Upper lobe of left lung (tissue), 6 donors: ENCODE measurements around the gene OR9A2. TPM values are rescaled to one million over a fixed set of nuclear protein-coding genes. Genes with fewer than 3 reads are reported as not detected.
A peak's percentile ranks its signal among the peaks of the same experiment; 100 is the strongest.
"Not testable (repeated sequence)": the region's sequence is repeated elsewhere in the genome, so short reads cannot be mapped to it uniquely, and the experiment has no call there.

Experiments
- ATAC-seq, 2 donors: fragments of 200-7000 bp; cut with Tn5 transposase; one replicate each; pipeline ENCODE4 v1.9.1; 2022; ENCODE audit warnings: mild to moderate bottlenecking in 2 of 2, moderate library complexity in 2 of 2; ENCODE audit not compliant: low FRiP score in 2 of 2
- DNase-seq, 2 donors: peaks; one replicate each; pipeline ENCODE4 v3.0.0-alpha.2; 2019 to 2020
- H3K27ac ChIP-seq, 4 donors: fragments of 200-600 bp; sonication (generic); one replicate each; pipeline ENCODE4 v1.5.1; 2016 to 2019
- H3K27me3 ChIP-seq, 4 donors: fragments of 200-600 bp; sonication (generic); one replicate each; pipeline ENCODE4 v1.5.1; 2017 to 2019
- H3K36me3 ChIP-seq, 4 donors: fragments of 200-600 bp; sonication (generic); one replicate each; pipeline ENCODE4 v1.5.1; 2016 to 2019
- H3K4me1 ChIP-seq, 4 donors: fragments of 200-600 bp; sonication (generic); one replicate each; pipeline ENCODE4 v1.5.1; 2018 to 2019
- H3K4me3 ChIP-seq, 4 donors: fragments of 200-600 bp; sonication (generic); one replicate each; pipeline ENCODE4 v1.5.1; 2017 to 2019; ENCODE audit warnings: mild to moderate bottlenecking in 2 of 4, moderate library complexity in 1 of 4
- H3K9me3 ChIP-seq, 4 donors: fragments of 200-600 bp; sonication (generic); one replicate each; pipeline ENCODE4 v1.5.1; 2018 to 2019
- CTCF ChIP-seq, 6 experiments: fragments of 450-650 bp in 4 of 6; fragments of 200-600 bp in 2 of 6; sonication (generic) in 2 of 6; IDR thresholded peaks; one replicate each; pipeline ENCODE4 v1.5.1; 2016 to 2019; ENCODE audit warnings: antibody characterized with exemption in 6 of 6
- EP300 ChIP-seq, 4 donors: sonication (generic); formaldehyde crosslinking; IDR thresholded peaks; one replicate each; pipeline ENCODE4 v1.5.1; 2017; ENCODE audit warnings: antibody characterized with exemption in 4 of 4, control low read depth in 2 of 4
- POLR2A ChIP-seq, 4 donors: fragments of 450-650 bp; IDR thresholded peaks; one replicate each; pipeline ENCODE4 v1.5.1; 2016 to 2017; ENCODE audit warnings: antibody characterized with exemption in 4 of 4, mild to moderate bottlenecking in 2 of 4
- POLR2AphosphoS5 ChIP-seq, 2 donors: sonication (generic); formaldehyde crosslinking; IDR thresholded peaks; one replicate each; pipeline ENCODE4 v1.5.1; 2017; ENCODE audit warnings: antibody characterized with exemption in 2 of 2
- WGBS, 2 donors: methylation state at CpG; one replicate each; pipeline ENCODE4 v1.1.5; 2017 to 2018; 5-methylcytosine and 5-hydroxymethylcytosine counted together
- total RNA-seq, 6 donors: library from RNA; depleted of rRNA in 4 of 6; stranded (reverse); fragments of >200 nt in 4 of 6; gene quantifications; one replicate each; pipeline versions ENCODE4 v1.1.0 to v1.2.1, GENCODE V29; 2016 to 2021
- donor health status: DM: no; HTN: no; CAD: no; lungs with moderate emphysema.
- donor health status: DM: no; HTN: yes; CAD: no; lungs with severe emphysema.

The OR9A2 gene
- total RNA-seq, 6 donors from 2014 or later: not detected

GRCh38 chr7:142998966-142999365 lies 28.0 kb downstream of the OR9A2 start:
- TF ChIP-seq CTCF (IDR thresholded peaks at IDR 0.05) (no peak), EP300 (IDR thresholded peaks at IDR 0.05) (no peak), POLR2A (IDR thresholded peaks at IDR 0.05) (no peak), POLR2AphosphoS5 (IDR thresholded peaks at IDR 0.05) (no peak)
- ATAC-seq: no peak
- no peaks in the 10 kb centered on the region for H3K9me3 ChIP-seq
- H3K27ac ChIP-seq: no peak overlapping the region
- no peak overlapping the region for H3K4me3 ChIP-seq
- H3K36me3 ChIP-seq: no peaks in the 10 kb centered on the region
- H3K4me1 ChIP-seq: peaks cover 4 to 8% (median 6%) of the 10 kb centered on the region in 4 donors
- no peaks in the 10 kb centered on the region for H3K27me3 ChIP-seq
- no peak for DNase-seq
- WGBS, 2 donors: 86 to 91% methylated on average over 6 of the region's 6 CpGs

- 69 to 71% methylated on average over 4 of the region's 4 CpGs for WGBS, 2 donors
- H3K4me1 ChIP-seq: no peaks in the 10 kb centered on the region
- no peaks in the 10 kb centered on the region for H3K27me3 ChIP-seq
- H3K9me3 ChIP-seq: no peaks in the 10 kb centered on the region
- DNase-seq (no peak), ATAC-seq (no peak)
- no peak for TF ChIP-seq EP300 (IDR thresholded peaks at IDR 0.05)
- no peak for TF ChIP-seq POLR2A (IDR thresholded peaks at IDR 0.05)
- no peak for TF ChIP-seq CTCF (IDR thresholded peaks at IDR 0.05)
- no peak for TF ChIP-seq POLR2AphosphoS5 (IDR thresholded peaks at IDR 0.05)
- H3K4me3 ChIP-seq: no peak overlapping the region
- no peak overlapping the region for H3K27ac ChIP-seq
- H3K36me3 ChIP-seq: no peaks in the 10 kb centered on the region
Measured at GRCh38 chr7:142997456-142997989, 29.4 kb downstream of the OR9A2 start.

GRCh38 chr7:142992427-142992826 lies 34.5 kb downstream of the OR9A2 start:
- Histone ChIP-seq H3K4me1 (no peaks in the 10 kb centered on the region), H3K9me3 (no peaks in the 10 kb centered on the region), H3K36me3 (no peaks in the 10 kb centered on the region), H3K4me3 (no peak overlapping the region), H3K27me3 (no peaks in the 10 kb centered on the region), H3K27ac (no peak overlapping the region)
- 56 to 59% methylated on average over 3 of the region's 3 CpGs for WGBS, 2 donors
- no peak for DNase-seq
- TF ChIP-seq POLR2AphosphoS5 (IDR thresholded peaks at IDR 0.05) (no peak), EP300 (IDR thresholded peaks at IDR 0.05) (no peak), POLR2A (IDR thresholded peaks at IDR 0.05) (no peak), CTCF (IDR thresholded peaks at IDR 0.05) (no peak)
- ATAC-seq: no peak

GRCh38 chr7:142984297-142984696 lies 42.6 kb downstream of the OR9A2 start:
- Histone ChIP-seq H3K4me1 (no peaks in the 10 kb centered on the region), H3K27ac (no peak overlapping the region), H3K9me3 (no peaks in the 10 kb centered on the region), H3K4me3 (no peak overlapping the region), H3K27me3 (no peaks in the 10 kb centered on the region), H3K36me3 (no peaks in the 10 kb centered on the region)
- ATAC-seq: peak in 1 of 2 donors; percentile 37
- WGBS, 2 donors: 100% methylated on average over 1 of the region's 1 CpG
- no peak for DNase-seq
- TF ChIP-seq EP300 (IDR thresholded peaks at IDR 0.05): no peak
- no peak for TF ChIP-seq POLR2AphosphoS5 (IDR thresholded peaks at IDR 0.05)
- no peak for TF ChIP-seq CTCF (IDR thresholded peaks at IDR 0.05)
- TF ChIP-seq POLR2A (IDR thresholded peaks at IDR 0.05): no peak

- H3K4me1 ChIP-seq: no peaks in the 10 kb centered on the region
- no peaks in the 10 kb centered on the region for H3K27me3 ChIP-seq
- ATAC-seq (peak; percentile 26 to 49), DNase-seq (no peak)
- no peak overlapping the region for H3K4me3 ChIP-seq
- no peak overlapping the region for H3K27ac ChIP-seq
- TF ChIP-seq EP300 (IDR thresholded peaks at IDR 0.05): no peak
- 81 to 100% methylated on average over 1 of the region's 1 CpG for WGBS, 2 donors
- no peaks in the 10 kb centered on the region for H3K36me3 ChIP-seq
- no peaks in the 10 kb centered on the region for H3K9me3 ChIP-seq
Measured at GRCh38 chr7:142983825-142984224, 43.1 kb downstream of the OR9A2 start.

GRCh38 chr7:142978402-142978801 lies 48.5 kb downstream of the OR9A2 start:
- not testable (repeated sequence) for H3K27me3 ChIP-seq, H3K9me3 ChIP-seq, H3K36me3 ChIP-seq, DNase-seq, H3K4me3 ChIP-seq, ATAC-seq, H3K27ac ChIP-seq, H3K4me1 ChIP-seq
- WGBS, 2 donors: 79 to 83% methylated on average over 4 of the region's 4 CpGs
